ENCODE results near the gene LSR.

DNA sequence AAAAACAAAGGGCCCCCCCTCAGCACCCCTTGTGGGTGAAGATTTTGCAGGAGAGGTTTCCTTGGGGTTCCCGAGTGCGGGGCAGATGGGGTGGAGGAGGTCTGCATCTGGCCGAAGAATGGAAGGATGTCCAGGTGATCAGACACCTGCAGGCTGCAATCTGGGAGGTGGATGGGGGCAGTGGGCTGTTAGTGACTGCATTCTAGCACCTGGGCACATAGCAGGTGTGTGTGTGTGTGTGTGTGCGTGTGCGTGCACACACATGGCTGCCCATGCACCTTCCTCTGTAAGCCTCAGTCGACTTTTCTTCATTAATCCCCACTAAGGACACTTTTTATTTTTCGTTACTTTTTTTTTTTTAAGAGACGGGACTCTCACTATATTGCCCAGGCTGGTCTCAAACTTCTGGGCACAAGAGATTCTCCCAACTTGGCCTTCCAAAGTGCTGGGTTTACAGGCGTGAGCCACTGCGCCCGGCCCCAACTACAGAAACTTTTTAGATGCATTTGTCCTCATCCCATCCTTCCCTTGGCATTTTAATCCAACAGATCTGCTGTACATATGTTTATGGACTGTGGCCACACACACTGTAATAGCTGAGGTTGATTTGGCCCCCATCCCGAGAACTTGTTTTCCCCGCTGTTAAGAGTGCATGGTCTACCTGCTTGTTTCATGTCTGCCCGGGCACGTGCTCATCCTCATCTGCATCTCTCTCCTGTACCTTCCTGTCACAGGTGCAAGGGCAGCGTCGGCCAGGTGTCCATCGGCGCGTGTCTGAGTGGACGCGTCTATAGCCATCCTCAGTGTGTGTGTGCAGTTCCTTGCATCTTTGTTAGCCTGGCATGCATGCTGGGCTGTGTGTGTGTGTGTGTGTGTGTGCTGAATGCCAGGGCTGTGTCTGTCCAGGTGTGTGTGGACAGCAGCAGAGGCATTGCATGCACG is 43.9 kb downstream of the LSR start:
- TF ChIP-seq POLR2A (IDR thresholded peaks at IDR 0.05; ENCODE audit: borderline replicate concordance, extremely low read depth, insufficient read depth, insufficient read length) (no peak), ZFX (IDR thresholded peaks at IDR 0.05) (no peak), RAD21 (IDR thresholded peaks at IDR 0.05; ENCODE audit: low read depth) (no peak), YY1 (IDR thresholded peaks at IDR 0.05; ENCODE audit: extremely low read depth, insufficient replicate concordance, low read depth, low read length) (no peak), EZH2 (IDR thresholded peaks at IDR 0.05) (no peak), EGR1 (IDR thresholded peaks at IDR 0.05; ENCODE audit: low read depth) (no peak), ZNF274 (IDR thresholded peaks at IDR 0.05; ENCODE audit: low read depth, low read length) (no peak), POLR2AphosphoS5 (IDR thresholded peaks at IDR 0.05; ENCODE audit: low read depth, low read length) (no peak), EZH2phosphoT487 (IDR thresholded peaks at IDR 0.05; ENCODE audit: borderline replicate concordance) (no peak), TCF7L2 (IDR thresholded peaks at IDR 0.05; ENCODE audit: borderline replicate concordance, extremely low read depth, insufficient read depth, insufficient read length) (no peak)
- TF ChIP-seq, protein P1, sequence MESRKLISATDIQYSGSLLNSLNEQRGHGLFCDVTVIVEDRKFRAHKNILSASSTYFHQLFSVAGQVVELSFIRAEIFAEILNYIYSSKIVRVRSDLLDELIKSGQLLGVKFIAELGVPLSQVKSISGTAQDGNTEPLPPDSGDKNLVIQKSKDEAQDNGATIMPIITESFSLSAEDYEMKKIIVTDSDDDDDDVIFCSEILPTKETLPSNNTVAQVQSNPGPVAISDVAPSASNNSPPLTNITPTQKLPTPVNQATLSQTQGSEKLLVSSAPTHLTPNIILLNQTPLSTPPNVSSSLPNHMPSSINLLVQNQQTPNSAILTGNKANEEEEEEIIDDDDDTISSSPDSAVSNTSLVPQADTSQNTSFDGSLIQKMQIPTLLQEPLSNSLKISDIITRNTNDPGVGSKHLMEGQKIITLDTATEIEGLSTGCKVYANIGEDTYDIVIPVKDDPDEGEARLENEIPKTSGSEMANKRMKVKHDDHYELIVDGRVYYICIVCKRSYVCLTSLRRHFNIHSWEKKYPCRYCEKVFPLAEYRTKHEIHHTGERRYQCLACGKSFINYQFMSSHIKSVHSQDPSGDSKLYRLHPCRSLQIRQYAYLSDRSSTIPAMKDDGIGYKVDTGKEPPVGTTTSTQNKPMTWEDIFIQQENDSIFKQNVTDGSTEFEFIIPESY (IDR thresholded peaks at IDR 0.05; ENCODE audit: extremely low read depth, insufficient replicate concordance, low read length), result no peak
- TF ChIP-seq, protein P2, sequence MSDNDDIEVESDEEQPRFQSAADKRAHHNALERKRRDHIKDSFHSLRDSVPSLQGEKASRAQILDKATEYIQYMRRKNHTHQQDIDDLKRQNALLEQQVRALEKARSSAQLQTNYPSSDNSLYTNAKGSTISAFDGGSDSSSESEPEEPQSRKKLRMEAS (IDR thresholded peaks at IDR 0.05), result no peak
- TF ChIP-seq, protein P3, sequence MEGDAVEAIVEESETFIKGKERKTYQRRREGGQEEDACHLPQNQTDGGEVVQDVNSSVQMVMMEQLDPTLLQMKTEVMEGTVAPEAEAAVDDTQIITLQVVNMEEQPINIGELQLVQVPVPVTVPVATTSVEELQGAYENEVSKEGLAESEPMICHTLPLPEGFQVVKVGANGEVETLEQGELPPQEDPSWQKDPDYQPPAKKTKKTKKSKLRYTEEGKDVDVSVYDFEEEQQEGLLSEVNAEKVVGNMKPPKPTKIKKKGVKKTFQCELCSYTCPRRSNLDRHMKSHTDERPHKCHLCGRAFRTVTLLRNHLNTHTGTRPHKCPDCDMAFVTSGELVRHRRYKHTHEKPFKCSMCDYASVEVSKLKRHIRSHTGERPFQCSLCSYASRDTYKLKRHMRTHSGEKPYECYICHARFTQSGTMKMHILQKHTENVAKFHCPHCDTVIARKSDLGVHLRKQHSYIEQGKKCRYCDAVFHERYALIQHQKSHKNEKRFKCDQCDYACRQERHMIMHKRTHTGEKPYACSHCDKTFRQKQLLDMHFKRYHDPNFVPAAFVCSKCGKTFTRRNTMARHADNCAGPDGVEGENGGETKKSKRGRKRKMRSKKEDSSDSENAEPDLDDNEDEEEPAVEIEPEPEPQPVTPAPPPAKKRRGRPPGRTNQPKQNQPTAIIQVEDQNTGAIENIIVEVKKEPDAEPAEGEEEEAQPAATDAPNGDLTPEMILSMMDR (IDR thresholded peaks at IDR 0.05 in 2 of 3, conservative IDR thresholded peaks at IDR 0.05 in 1 of 3; ENCODE audit: borderline replicate concordance in 1 of 3, insufficient read depth in 1 of 3, low read depth in 2 of 3, low read length in 2 of 3), result no peak
- TF ChIP-seq, protein P4, sequence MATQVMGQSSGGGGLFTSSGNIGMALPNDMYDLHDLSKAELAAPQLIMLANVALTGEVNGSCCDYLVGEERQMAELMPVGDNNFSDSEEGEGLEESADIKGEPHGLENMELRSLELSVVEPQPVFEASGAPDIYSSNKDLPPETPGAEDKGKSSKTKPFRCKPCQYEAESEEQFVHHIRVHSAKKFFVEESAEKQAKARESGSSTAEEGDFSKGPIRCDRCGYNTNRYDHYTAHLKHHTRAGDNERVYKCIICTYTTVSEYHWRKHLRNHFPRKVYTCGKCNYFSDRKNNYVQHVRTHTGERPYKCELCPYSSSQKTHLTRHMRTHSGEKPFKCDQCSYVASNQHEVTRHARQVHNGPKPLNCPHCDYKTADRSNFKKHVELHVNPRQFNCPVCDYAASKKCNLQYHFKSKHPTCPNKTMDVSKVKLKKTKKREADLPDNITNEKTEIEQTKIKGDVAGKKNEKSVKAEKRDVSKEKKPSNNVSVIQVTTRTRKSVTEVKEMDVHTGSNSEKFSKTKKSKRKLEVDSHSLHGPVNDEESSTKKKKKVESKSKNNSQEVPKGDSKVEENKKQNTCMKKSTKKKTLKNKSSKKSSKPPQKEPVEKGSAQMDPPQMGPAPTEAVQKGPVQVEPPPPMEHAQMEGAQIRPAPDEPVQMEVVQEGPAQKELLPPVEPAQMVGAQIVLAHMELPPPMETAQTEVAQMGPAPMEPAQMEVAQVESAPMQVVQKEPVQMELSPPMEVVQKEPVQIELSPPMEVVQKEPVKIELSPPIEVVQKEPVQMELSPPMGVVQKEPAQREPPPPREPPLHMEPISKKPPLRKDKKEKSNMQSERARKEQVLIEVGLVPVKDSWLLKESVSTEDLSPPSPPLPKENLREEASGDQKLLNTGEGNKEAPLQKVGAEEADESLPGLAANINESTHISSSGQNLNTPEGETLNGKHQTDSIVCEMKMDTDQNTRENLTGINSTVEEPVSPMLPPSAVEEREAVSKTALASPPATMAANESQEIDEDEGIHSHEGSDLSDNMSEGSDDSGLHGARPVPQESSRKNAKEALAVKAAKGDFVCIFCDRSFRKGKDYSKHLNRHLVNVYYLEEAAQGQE (IDR thresholded peaks at IDR 0.05; ENCODE audit: low read depth), result no peak
